Kidney (tissue), 14 donors: ENCODE data around the gene PXN. TPM values are rescaled to one million over a fixed set of nuclear protein-coding genes. Genes with fewer than 3 reads are reported as not detected.
"Not testable (repeated sequence)": the region's sequence is repeated elsewhere in the genome, so short reads cannot be mapped to it uniquely, and the experiment has no call there.

Source experiments
- DNase-seq, 5 donors: peaks; one replicate each; pipeline ENCODE4 v3.0.0-alpha.2; 2013 to 2020
- FAIRE-seq: peaks from 2 replicates; lab custom pipeline; 2012; peaks lifted over from hg19 to GRCh38; lab: Jason Lieb, UNC
- H3K27ac ChIP-seq, 2 donors: one replicate each; pipeline ENCODE4 v1.7.0; 2013; ENCODE audit warnings: low read depth in 2 of 2, low read length in 2 of 2, inconsistent platforms in 1 of 2
- H3K27me3 ChIP-seq: one replicate; pipeline ENCODE4 v1.7.1; 2013; ENCODE audit warnings: low read length, inconsistent platforms; ENCODE audit not compliant: control insufficient read depth, insufficient read depth
- H3K36me3 ChIP-seq, 3 donors: one replicate each; pipeline versions ENCODE4 v1.7.0 to v1.7.1; 2013; ENCODE audit warnings: low read length in 3 of 3, control low read depth in 1 of 3, inconsistent platforms in 1 of 3; ENCODE audit not compliant: insufficient read depth in 3 of 3, control insufficient read depth in 2 of 3
- H3K4me1 ChIP-seq, 3 donors: one replicate each; pipeline versions ENCODE4 v1.7.0 to v1.7.1; 2013; ENCODE audit warnings: low read length in 3 of 3, inconsistent platforms in 1 of 3, low read depth in 1 of 3; ENCODE audit not compliant: control insufficient read depth in 2 of 3, insufficient read depth in 2 of 3
- H3K4me3 ChIP-seq, 3 donors: one replicate each; pipeline versions ENCODE4 v1.7.0 to v1.8.1; 2013; ENCODE audit warnings: low read length in 3 of 3, control low read depth in 1 of 3, inconsistent platforms in 1 of 3
- H3K9ac ChIP-seq, 3 donors: one replicate each; pipeline versions ENCODE4 v1.7.0 to v1.7.1; 2013; ENCODE audit warnings: low read length in 3 of 3, control low read depth in 1 of 3, inconsistent platforms in 1 of 3
- H3K9me3 ChIP-seq, 3 donors: one replicate each; pipeline versions ENCODE4 v1.7.0 to v1.7.1; 2013; ENCODE audit warnings: low read length in 3 of 3, control low read depth in 1 of 3, inconsistent platforms in 1 of 3; ENCODE audit not compliant: control insufficient read depth in 2 of 3, insufficient read depth in 1 of 3
- intact Hi-C: fragments of 100-400 bp; cut with DNase I; formaldehyde crosslinking; loops from one replicate; pipeline ENCODE4 v1.11.1; 2022
- polyA plus RNA-seq: library from polyadenylated mRNA; stranded (reverse); fragments of 350-450 nt; fragmentation: Illumina TruSeq; extraction: RNeasy Lipid Tissue Mini Kit (QIAGEN cat#74804); gene quantifications from one replicate; pipeline ENCODE4 v1.2.3, GENCODE V29; 2014; ENCODE audit warnings: low read depth, low replicate concordance; ENCODE audit not compliant: insufficient read depth
- total RNA-seq: library from RNA; stranded (reverse); fragmentation: NEBNext Ultra II Directional; extraction: Animal tissue kit (Norgen Biotek cat#: 25700); gene quantifications from one replicate; pipeline ENCODE4 v1.2.1, GENCODE V29; 2021
- TF ChIP-seq, protein P1 (sequence below): IDR thresholded peaks from 3 replicates; pipeline ENCODE4 v1.5.1; 2012; ENCODE audit warnings: mild to moderate bottlenecking, moderate library complexity, borderline replicate concordance; ENCODE audit not compliant: insufficient read depth; ENCODE audit errors: extremely low read depth
- donor health status: control.
- donor health status: control.
- donor health status: control.
- donor health status: control.
- donor health status: control.
- donor health status: DM: yes; HTN: yes; CAD: no.
- donor health status: Normal renal cell carcinoma (clear cell type).

Gene PXN
- total and polyA plus RNA-seq, 2 donors from 2014 or later = 57.1 to 133 TPM

DNA sequence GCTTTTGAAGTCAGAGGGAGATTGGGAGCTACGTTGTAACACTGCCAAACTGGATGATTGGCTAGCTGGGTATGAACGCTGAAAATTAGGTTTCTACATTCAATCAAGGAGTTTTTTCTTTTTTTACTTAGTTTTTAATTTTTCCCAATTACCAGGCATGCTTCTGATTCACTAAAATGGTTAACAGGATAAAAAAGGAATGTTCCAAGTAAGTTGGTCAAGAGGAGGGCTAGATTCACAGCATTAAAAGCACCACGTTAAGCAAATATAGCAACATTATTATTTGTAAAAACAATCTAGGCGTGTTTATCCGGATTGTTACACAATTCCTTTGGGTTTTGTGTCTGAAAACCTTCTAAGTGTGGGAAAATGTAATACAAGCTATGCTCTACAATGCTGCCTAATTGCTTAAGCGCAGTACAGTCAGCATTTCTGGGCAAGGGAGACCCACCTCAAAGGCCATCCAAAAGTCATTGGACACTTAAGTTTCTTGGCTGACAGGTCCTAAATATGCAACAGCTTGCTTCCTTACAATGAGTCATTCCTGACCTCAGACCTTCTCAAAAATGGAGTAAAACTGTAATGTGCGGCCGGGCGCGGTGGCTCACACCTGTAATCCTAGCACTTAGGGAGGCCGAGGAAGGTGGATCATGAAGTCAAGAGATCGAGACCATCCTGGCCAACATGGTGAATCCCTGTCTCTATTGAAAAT lies 65.8 kb downstream of the PXN start:
- intact Hi-C loops = no loop called here
- Histone ChIP-seq H3K36me3 (peaks cover 9 to 27% (median 15%) of the 10 kb centered on the region in 3 donors), H3K9me3 (no peaks in the 10 kb centered on the region), H3K4me3 (peak overlapping the region; percentile 96 to 99 (median 98)), H3K27me3 (no peaks in the 10 kb centered on the region), H3K4me1 (peaks cover 4 to 13% (median 4%) of the 10 kb centered on the region in 3 donors), H3K27ac (peak overlapping the region in 1 of 2 donors; percentile 80), H3K9ac (peak overlapping the region; percentile 95 to 98 (median 95))
- TF ChIP-seq, protein P1, sequence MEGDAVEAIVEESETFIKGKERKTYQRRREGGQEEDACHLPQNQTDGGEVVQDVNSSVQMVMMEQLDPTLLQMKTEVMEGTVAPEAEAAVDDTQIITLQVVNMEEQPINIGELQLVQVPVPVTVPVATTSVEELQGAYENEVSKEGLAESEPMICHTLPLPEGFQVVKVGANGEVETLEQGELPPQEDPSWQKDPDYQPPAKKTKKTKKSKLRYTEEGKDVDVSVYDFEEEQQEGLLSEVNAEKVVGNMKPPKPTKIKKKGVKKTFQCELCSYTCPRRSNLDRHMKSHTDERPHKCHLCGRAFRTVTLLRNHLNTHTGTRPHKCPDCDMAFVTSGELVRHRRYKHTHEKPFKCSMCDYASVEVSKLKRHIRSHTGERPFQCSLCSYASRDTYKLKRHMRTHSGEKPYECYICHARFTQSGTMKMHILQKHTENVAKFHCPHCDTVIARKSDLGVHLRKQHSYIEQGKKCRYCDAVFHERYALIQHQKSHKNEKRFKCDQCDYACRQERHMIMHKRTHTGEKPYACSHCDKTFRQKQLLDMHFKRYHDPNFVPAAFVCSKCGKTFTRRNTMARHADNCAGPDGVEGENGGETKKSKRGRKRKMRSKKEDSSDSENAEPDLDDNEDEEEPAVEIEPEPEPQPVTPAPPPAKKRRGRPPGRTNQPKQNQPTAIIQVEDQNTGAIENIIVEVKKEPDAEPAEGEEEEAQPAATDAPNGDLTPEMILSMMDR = no peak
- DNase-seq = no peak
- FAIRE-seq = no peak

DNA sequence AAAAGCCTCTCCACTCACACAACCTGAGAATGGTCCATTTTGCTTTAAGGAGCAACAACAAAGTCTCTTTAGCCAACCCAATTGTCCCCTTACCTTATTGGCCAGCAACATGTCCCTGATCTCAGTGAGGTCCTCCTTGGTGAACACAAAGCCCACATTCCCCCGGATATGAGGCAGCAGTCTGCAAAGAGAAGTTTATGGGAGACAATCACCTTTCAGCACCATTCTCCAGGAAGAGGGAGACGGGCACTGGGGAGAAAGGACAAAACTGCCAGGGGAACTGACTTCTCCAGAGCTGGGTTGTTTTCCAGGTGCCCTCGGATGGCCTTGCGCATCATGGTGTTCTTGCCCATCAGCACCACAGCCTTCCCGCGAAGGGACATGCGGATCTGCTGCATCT lies 66.5 kb downstream of the PXN start:
- FAIRE-seq = no peak
- no peaks in the 10 kb centered on the region for H3K27me3 ChIP-seq
- H3K4me3 ChIP-seq = no peak overlapping the region
- peaks cover 4 to 13% (median 4%) of the 10 kb centered on the region in 3 donors for H3K4me1 ChIP-seq
- intact Hi-C loops = no loop called here
- no peaks in the 10 kb centered on the region for H3K9me3 ChIP-seq
- peak overlapping the region in 1 of 3 donors; percentile 95 for H3K9ac ChIP-seq
- TF ChIP-seq, protein P1 = no peak
- H3K36me3 ChIP-seq = peaks cover 9 to 27% (median 15%) of the 10 kb centered on the region in 3 donors
- no peak for DNase-seq
- H3K27ac ChIP-seq = no peak overlapping the region

DNA sequence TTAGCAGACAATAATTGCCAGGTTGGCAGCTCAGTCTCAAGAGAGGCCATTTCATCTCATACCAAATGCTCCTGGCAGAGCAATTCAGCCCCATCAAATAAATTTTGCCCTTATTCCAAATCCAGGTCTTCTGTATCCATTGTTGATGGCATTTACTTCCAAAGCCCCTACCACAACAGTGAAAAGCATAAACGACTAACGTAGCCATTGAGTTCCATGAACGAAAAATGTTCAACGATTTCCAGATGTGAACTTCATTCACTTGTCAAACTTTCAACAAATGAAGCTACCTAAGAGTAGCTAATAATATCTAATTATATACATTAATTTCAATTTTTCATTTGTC lies 68.0 kb downstream of the PXN start:
- no peaks in the 10 kb centered on the region for H3K27me3 ChIP-seq
- TF ChIP-seq, protein P1 = no peak
- no peak overlapping the region for H3K9ac ChIP-seq
- H3K27ac ChIP-seq = no peak overlapping the region
- no peaks in the 10 kb centered on the region for H3K9me3 ChIP-seq
- H3K4me1 ChIP-seq = peaks cover 4 to 13% (median 4%) of the 10 kb centered on the region in 3 donors
- intact Hi-C loops = no loop called here
- H3K4me3 ChIP-seq = no peak overlapping the region
- peaks cover 9 to 27% (median 15%) of the 10 kb centered on the region in 3 donors for H3K36me3 ChIP-seq
- FAIRE-seq = no peak
- DNase-seq = no peak

DNA sequence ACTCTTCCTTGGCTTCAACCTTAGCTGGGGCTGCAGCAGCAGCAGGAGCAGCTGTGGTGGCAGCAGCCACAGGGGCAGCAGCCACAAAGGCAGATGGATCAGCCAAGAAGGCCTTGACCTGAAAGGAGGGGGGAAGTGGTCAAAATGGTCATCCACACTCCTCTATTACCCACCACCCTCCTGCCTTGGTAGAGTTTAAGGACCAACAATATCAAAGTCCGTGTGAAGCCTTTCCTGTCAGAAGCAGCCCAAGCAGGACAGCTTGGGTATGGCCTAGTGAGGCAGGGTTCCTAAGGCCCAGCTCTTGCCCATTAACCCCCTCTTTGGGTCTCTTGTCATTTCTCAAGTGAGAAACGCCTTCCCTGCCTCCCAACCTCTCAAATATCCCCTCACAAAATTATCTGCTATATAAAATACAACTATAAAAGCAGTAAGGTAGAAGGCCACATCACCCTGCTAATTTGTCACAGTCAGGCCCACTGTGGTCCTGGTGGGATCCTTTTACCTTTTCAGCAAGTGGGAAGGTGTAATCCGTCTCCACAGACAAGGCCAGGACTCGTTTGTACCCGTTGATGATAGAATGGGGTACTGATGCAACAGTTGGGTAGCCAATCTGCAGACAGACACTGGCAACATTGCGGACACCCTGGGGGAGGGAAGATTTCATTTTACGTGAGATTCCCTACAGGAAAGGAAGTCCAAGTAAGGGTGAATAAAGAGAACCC lies 68.6 kb downstream of the PXN start:
- H3K4me3 ChIP-seq, DNase-seq, FAIRE-seq, H3K27me3 ChIP-seq, H3K9ac ChIP-seq, intact Hi-C loops, H3K27ac ChIP-seq, H3K9me3 ChIP-seq: not testable (repeated sequence)
- peaks cover 9 to 27% (median 15%) of the 10 kb centered on the region in 3 donors for H3K36me3 ChIP-seq
- H3K4me1 ChIP-seq = peaks cover 4 to 13% (median 4%) of the 10 kb centered on the region in 3 donors
